ENCODE data around the gene SCARF2. TPM values are rescaled to one million over a fixed set of nuclear protein-coding genes. Genes with fewer than 3 reads are reported as not detected.

SCARF2 gene
- polyA plus RNA-seq, 1 donor from 2014 or later = 5.0 TPM

GRCh38 chr22:20414450-20414849, 23.2 kb downstream of the SCARF2 start:
- no peaks in the 10 kb centered on the region for H3K27me3 ChIP-seq (ENCODE audit: insufficient read depth, low read depth, low read length)
- H3K4me3 ChIP-seq (ENCODE audit: low read length) = no peak overlapping the region
- H3K36me3 ChIP-seq (ENCODE audit: insufficient read depth, low read length) = no peaks in the 10 kb centered on the region
- H3K9me2 ChIP-seq (ENCODE audit: insufficient read depth, low read length) = no peaks in the 10 kb centered on the region
- TF ChIP-seq EP300 (conservative IDR thresholded peaks at IDR 0.05; ENCODE audit: poor library complexity, severe bottlenecking) (no peak), RAD21 (conservative IDR thresholded peaks at IDR 0.05) (no peak), SMC3 (conservative IDR thresholded peaks at IDR 0.05; ENCODE audit: poor library complexity) (no peak), MXI1 (conservative IDR thresholded peaks at IDR 0.05; ENCODE audit: poor library complexity, severe bottlenecking) (no peak), POLR2AphosphoS5 (IDR thresholded peaks at IDR 0.05) (no peak), REST (IDR thresholded peaks at IDR 0.05; ENCODE audit: borderline replicate concordance) (no peak), EZH2 (IDR thresholded peaks at IDR 0.05; ENCODE audit: borderline replicate concordance, insufficient read depth, low read length, poor library complexity, severe bottlenecking) (no peak), CTCF (IDR thresholded peaks at IDR 0.05; ENCODE audit: poor library complexity, severe bottlenecking) (no peak), TAF1 (IDR thresholded peaks at IDR 0.05; ENCODE audit: low read depth) (no peak)
- H3K9ac ChIP-seq (ENCODE audit: low read length) = no peak overlapping the region
- no peak overlapping the region for H2AFZ ChIP-seq (ENCODE audit: low read depth, low read length)
- H3K27ac ChIP-seq (ENCODE audit: low read length) = no peak overlapping the region
- H3K9me3 ChIP-seq (ENCODE audit: low read length) = no peaks in the 10 kb centered on the region
- no peak overlapping the region for H3K4me2 ChIP-seq (ENCODE audit: low read length)
- no peaks in the 10 kb centered on the region for H3F3A ChIP-seq (ENCODE audit: insufficient read depth, low read length, poor library complexity, severe bottlenecking)
- no peaks in the 10 kb centered on the region for H4K20me1 ChIP-seq (ENCODE audit: insufficient read depth)
- H3K79me2 ChIP-seq (replicated peaks; ENCODE audit: insufficient read depth, low read length) = no peaks in the 10 kb centered on the region

- H3K9me3 ChIP-seq (ENCODE audit: low read length) = no peaks in the 10 kb centered on the region
- no peaks in the 10 kb centered on the region for H3K79me2 ChIP-seq (replicated peaks; ENCODE audit: insufficient read depth, low read length)
- no peak overlapping the region for H3K27ac ChIP-seq (ENCODE audit: low read length)
- no peaks in the 10 kb centered on the region for H4K20me1 ChIP-seq (ENCODE audit: insufficient read depth)
- no peaks in the 10 kb centered on the region for H3F3A ChIP-seq (ENCODE audit: insufficient read depth, low read length, poor library complexity, severe bottlenecking)
- no peaks in the 10 kb centered on the region for H3K9me2 ChIP-seq (ENCODE audit: insufficient read depth, low read length)
- H3K9ac ChIP-seq (ENCODE audit: low read length) = no peak overlapping the region
- no peak for TF ChIP-seq MXI1 (conservative IDR thresholded peaks at IDR 0.05; ENCODE audit: poor library complexity, severe bottlenecking)
- TF ChIP-seq TAF1 (IDR thresholded peaks at IDR 0.05; ENCODE audit: low read depth) = no peak
- TF ChIP-seq SMC3 (conservative IDR thresholded peaks at IDR 0.05; ENCODE audit: poor library complexity) = no peak
- no peak for TF ChIP-seq CTCF (IDR thresholded peaks at IDR 0.05; ENCODE audit: poor library complexity, severe bottlenecking)
- no peak for TF ChIP-seq POLR2AphosphoS5 (IDR thresholded peaks at IDR 0.05)
- TF ChIP-seq REST (IDR thresholded peaks at IDR 0.05; ENCODE audit: borderline replicate concordance) = no peak
- no peak for TF ChIP-seq RAD21 (conservative IDR thresholded peaks at IDR 0.05)
- TF ChIP-seq EP300 (conservative IDR thresholded peaks at IDR 0.05; ENCODE audit: poor library complexity, severe bottlenecking) = no peak
- no peaks in the 10 kb centered on the region for H3K36me3 ChIP-seq (ENCODE audit: insufficient read depth, low read length)
- H3K4me3 ChIP-seq (ENCODE audit: low read length) = no peak overlapping the region
- H3K27me3 ChIP-seq (ENCODE audit: insufficient read depth, low read depth, low read length) = no peaks in the 10 kb centered on the region
- no peak overlapping the region for H2AFZ ChIP-seq (ENCODE audit: low read depth, low read length)
- H3K4me2 ChIP-seq (ENCODE audit: low read length) = no peak overlapping the region
Observed at GRCh38 chr22:20414059-20414440, 23.6 kb downstream of the SCARF2 start.

Data from neural cell (in vitro differentiated cells).